Sigmoid colon (tissue), 7 donors: ENCODE measurements around the gene TMUB2. TPM values are rescaled to one million over a fixed set of nuclear protein-coding genes. Genes with fewer than 3 reads are reported as not detected.

Experiments used
- DNase-seq: peaks from one replicate; pipeline ENCODE4 v3.0.0-alpha.2; 2019
- H3K27ac ChIP-seq, 4 donors: fragments of 200-600 bp; sonication (generic); one replicate each; pipeline ENCODE4 v1.5.1; 2016 to 2019; ENCODE audit warnings: mild to moderate bottlenecking in 1 of 4
- H3K27me3 ChIP-seq, 3 donors: fragments of 200-600 bp; sonication (generic); one replicate each; pipeline ENCODE4 v1.5.1; 2019; ENCODE audit warnings: mild to moderate bottlenecking in 1 of 3
- H3K36me3 ChIP-seq, 4 donors: fragments of 200-600 bp; sonication (generic); one replicate each; pipeline ENCODE4 v1.5.1; 2016 to 2019
- H3K4me1 ChIP-seq, 4 donors: fragments of 200-600 bp; sonication (generic); one replicate each; pipeline ENCODE4 v1.5.1; 2017 to 2019
- H3K4me3 ChIP-seq, 4 donors: fragments of 200-600 bp; sonication (generic); one replicate each; pipeline ENCODE4 v1.5.1; 2017 to 2019; ENCODE audit warnings: mild to moderate bottlenecking in 2 of 4, moderate library complexity in 1 of 4
- H3K9me3 ChIP-seq, 4 donors: fragments of 200-600 bp in 3 of 4; sonication (generic) in 3 of 4; one replicate each; pipeline versions ENCODE4 v1.5.1 to v1.6.1; 2013 to 2019
- EP300 ChIP-seq, 4 donors: sonication (generic); formaldehyde crosslinking; IDR thresholded peaks; one replicate each; pipeline ENCODE4 v1.6.1; 2017; ENCODE audit warnings: antibody characterized with exemption in 4 of 4
- POLR2A ChIP-seq, 2 donors: fragments of 450-650 bp; IDR thresholded peaks; one replicate each; pipeline ENCODE4 v1.6.1; 2016; ENCODE audit warnings: antibody characterized with exemption in 2 of 2, mild to moderate bottlenecking in 2 of 2, moderate library complexity in 2 of 2
- POLR2AphosphoS5 ChIP-seq, 4 donors: sonication (generic); formaldehyde crosslinking; IDR thresholded peaks; one replicate each; pipeline ENCODE4 v1.6.1; 2017; ENCODE audit warnings: antibody characterized with exemption in 4 of 4
- WGBS, 2 donors: extraction: QIAGEN DNeasy Blood & Tissue Kit; methylation state at CpG; one replicate each; pipeline ENCODE4 v1.1.7; 2013; 5-methylcytosine and 5-hydroxymethylcytosine counted together
- intact Hi-C: fragments of 100-400 bp; cut with DNase I; formaldehyde crosslinking; loops from one replicate; pipeline ENCODE4 v1.15.1; 2023
- polyA plus RNA-seq, 3 donors: library from polyadenylated mRNA; stranded (reverse); fragments of 200-250 nt; gene quantifications; one replicate each; pipeline ENCODE4 v1.2.3, GENCODE V29; 2013
- total RNA-seq, 4 donors: library from RNA; depleted of rRNA; stranded (reverse); fragments of >200 nt; gene quantifications; one replicate each; pipeline ENCODE4 v1.1.0, GENCODE V29; 2016
- TF ChIP-seq, protein P1 (sequence below), 4 experiments: fragments of 450-650 bp in 3 of 4; fragments of 200-600 bp in 1 of 4; IDR thresholded peaks; one replicate each; pipeline ENCODE4 v1.5.1; 2016 to 2019; ENCODE audit warnings: antibody characterized with exemption in 4 of 4, mild to moderate bottlenecking in 3 of 4, moderate library complexity in 2 of 4
- donor health status: healthy with polysubstance abuse.
- donor health status: Bipolar disorder and iron deficiency.
- donor health status: healthy.

TMUB2 gene
- total and polyA plus RNA-seq, 7 donors, result 19.0 to 41.3 (median 28.8) TPM

DNA sequence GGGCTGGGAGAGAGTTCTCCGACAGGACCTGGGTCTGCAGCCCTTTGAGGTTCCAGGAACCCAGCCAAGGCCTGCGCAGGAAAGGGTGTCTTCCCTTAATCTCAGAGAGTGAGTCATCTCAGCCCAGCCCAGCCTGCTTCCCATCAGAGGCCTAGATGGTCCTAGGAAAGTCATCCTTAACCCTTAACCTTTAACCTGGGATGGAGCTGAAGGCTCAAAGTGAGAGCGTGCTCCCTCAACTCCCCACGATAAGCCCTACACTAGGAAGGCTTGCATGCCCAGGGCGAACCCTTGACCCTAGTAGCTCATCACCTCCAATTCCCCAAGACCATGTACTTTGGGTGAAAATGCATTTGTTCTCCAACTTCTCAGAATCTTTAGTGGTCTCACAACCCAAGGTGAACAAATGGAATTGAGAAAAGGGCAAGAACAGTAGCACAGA is 17.7 kb downstream of the TMUB2 start:
- TF ChIP-seq, protein P1, sequence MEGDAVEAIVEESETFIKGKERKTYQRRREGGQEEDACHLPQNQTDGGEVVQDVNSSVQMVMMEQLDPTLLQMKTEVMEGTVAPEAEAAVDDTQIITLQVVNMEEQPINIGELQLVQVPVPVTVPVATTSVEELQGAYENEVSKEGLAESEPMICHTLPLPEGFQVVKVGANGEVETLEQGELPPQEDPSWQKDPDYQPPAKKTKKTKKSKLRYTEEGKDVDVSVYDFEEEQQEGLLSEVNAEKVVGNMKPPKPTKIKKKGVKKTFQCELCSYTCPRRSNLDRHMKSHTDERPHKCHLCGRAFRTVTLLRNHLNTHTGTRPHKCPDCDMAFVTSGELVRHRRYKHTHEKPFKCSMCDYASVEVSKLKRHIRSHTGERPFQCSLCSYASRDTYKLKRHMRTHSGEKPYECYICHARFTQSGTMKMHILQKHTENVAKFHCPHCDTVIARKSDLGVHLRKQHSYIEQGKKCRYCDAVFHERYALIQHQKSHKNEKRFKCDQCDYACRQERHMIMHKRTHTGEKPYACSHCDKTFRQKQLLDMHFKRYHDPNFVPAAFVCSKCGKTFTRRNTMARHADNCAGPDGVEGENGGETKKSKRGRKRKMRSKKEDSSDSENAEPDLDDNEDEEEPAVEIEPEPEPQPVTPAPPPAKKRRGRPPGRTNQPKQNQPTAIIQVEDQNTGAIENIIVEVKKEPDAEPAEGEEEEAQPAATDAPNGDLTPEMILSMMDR (IDR thresholded peaks at IDR 0.05), result no peak
- TF ChIP-seq POLR2AphosphoS5 (IDR thresholded peaks at IDR 0.05) (peak in 1 of 4 donors; percentile 5), EP300 (IDR thresholded peaks at IDR 0.05) (no peak), POLR2A (IDR thresholded peaks at IDR 0.05) (no peak)
- peaks cover 0 to 30% (median 10%) of the 10 kb centered on the region in 4 donors for H3K4me1 ChIP-seq
- DNase-seq, result no peak
- no peaks in the 10 kb centered on the region for H3K27me3 ChIP-seq
- no peak overlapping the region for H3K27ac ChIP-seq
- no peak overlapping the region for H3K4me3 ChIP-seq
- intact Hi-C loops, result no loop called here
- WGBS, 2 donors, result 56 to 65% methylated on average over 5 of the region's 5 CpGs
- H3K36me3 ChIP-seq, result peaks cover 8 to 30% (median 28%) of the 10 kb centered on the region in 4 donors
- H3K9me3 ChIP-seq, result no peaks in the 10 kb centered on the region

- intact Hi-C loops, result no loop called here
- no peaks in the 10 kb centered on the region for H3K27me3 ChIP-seq
- H3K9me3 ChIP-seq, result no peaks in the 10 kb centered on the region
- DNase-seq, result no peak
- H3K36me3 ChIP-seq, result peaks cover 8 to 41% (median 33%) of the 10 kb centered on the region in 4 donors
- TF ChIP-seq, protein P1 (IDR thresholded peaks at IDR 0.05), result no peak
- TF ChIP-seq POLR2AphosphoS5 (IDR thresholded peaks at IDR 0.05) (no peak), EP300 (IDR thresholded peaks at IDR 0.05) (no peak)
- H3K4me3 ChIP-seq, result no peak overlapping the region
- peaks cover 0 to 38% (median 18%) of the 10 kb centered on the region in 4 donors for H3K4me1 ChIP-seq
- peak overlapping the region in 1 of 4 donors; percentile 17 for H3K27ac ChIP-seq
- WGBS, 2 donors, result 57 to 69% methylated on average over 13 of the region's 13 CpGs
Measured at GRCh38 chr17:44205962-44206824, 19.4 kb downstream of the TMUB2 start.

DNA sequence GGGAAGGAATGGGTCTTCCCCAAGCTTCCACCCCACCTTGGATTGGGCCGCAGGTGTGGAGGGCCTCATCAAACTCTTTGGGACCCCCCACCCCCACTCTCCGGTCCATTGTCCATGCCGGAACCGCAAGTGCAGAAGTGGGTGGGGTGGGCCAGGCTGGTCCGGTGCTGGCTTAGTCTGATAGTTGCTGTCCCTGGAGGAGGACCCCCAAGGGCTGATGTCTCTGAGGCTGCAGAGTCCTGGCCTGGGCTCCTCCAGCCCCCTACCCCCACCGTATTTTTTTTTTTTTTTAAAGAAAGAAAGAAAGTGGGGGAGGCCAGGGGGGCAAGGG is 20.0 kb downstream of the TMUB2 start:
- no peaks in the 10 kb centered on the region for H3K9me3 ChIP-seq
- intact Hi-C loops, result no loop called here
- peaks cover 8 to 47% (median 36%) of the 10 kb centered on the region in 4 donors for H3K36me3 ChIP-seq
- no peak for DNase-seq
- no peak overlapping the region for H3K4me3 ChIP-seq
- H3K4me1 ChIP-seq, result peaks cover 0 to 41% (median 18%) of the 10 kb centered on the region in 4 donors
- H3K27ac ChIP-seq, result no peak overlapping the region
- 85 to 93% methylated on average over 6 of the region's 6 CpGs for WGBS, 2 donors
- TF ChIP-seq, protein P1 (IDR thresholded peaks at IDR 0.05), result no peak
- H3K27me3 ChIP-seq, result no peaks in the 10 kb centered on the region

GRCh38 chr17:44207319-44207718 is 20.5 kb downstream of the TMUB2 start:
- Histone ChIP-seq H3K27me3 (no peaks in the 10 kb centered on the region), H3K4me3 (no peak overlapping the region), H3K36me3 (peaks cover 8 to 47% (median 36%) of the 10 kb centered on the region in 4 donors), H3K27ac (no peak overlapping the region), H3K4me1 (peaks cover 0 to 44% (median 18%) of the 10 kb centered on the region in 4 donors), H3K9me3 (no peaks in the 10 kb centered on the region)
- DNase-seq, result no peak
- intact Hi-C loops, result no loop called here
- 86 to 88% methylated on average over 17 of the region's 17 CpGs for WGBS, 2 donors
- TF ChIP-seq POLR2AphosphoS5 (IDR thresholded peaks at IDR 0.05) (no peak), POLR2A (IDR thresholded peaks at IDR 0.05) (no peak), EP300 (IDR thresholded peaks at IDR 0.05) (no peak)
- TF ChIP-seq, protein P1 (IDR thresholded peaks at IDR 0.05), result no peak
